Smooth muscle cell (in vitro differentiated cells): Measurements from ENCODE around the gene CDR2L. TPM values are rescaled to one million over a fixed set of nuclear protein-coding genes. Genes with fewer than 3 reads are reported as not detected.

ENCODE experiments used
- DNase-seq: peaks from one replicate; lab custom pipeline; 2025; ENCODE audit not compliant: unreplicated experiment; lab: John Stamatoyannopoulos, UW
- H2AFZ ChIP-seq: fragments of 200-600 bp; sonication (generic); 2 replicates; pipeline ENCODE4 v1.6.0; 2016; ENCODE audit warnings: antibody characterized with exemption, low read depth, mild to moderate bottlenecking
- H3F3A ChIP-seq: fragments of 200-600 bp; sonication (generic); 2 replicates; pipeline ENCODE4 v1.6.0; 2017; ENCODE audit warnings: antibody characterized with exemption, low read depth
- H3K27ac ChIP-seq: fragments of 200-600 bp; sonication (generic); 2 replicates; pipeline ENCODE4 v1.5.1; 2016; ENCODE audit warnings: low read depth, mild to moderate bottlenecking
- H3K27me3 ChIP-seq: fragments of 200-600 bp; sonication (generic); 2 replicates; pipeline ENCODE4 v1.6.1; 2016; ENCODE audit warnings: low read depth, mild to moderate bottlenecking
- H3K36me3 ChIP-seq: fragments of 200-600 bp; sonication (generic); 2 replicates; pipeline ENCODE4 v1.5.1; 2016; ENCODE audit warnings: low read depth
- H3K4me1 ChIP-seq: fragments of 200-600 bp; sonication (generic); 2 replicates; pipeline ENCODE4 v1.5.1; 2016; ENCODE audit warnings: low read depth
- H3K4me2 ChIP-seq: fragments of 200-600 bp; sonication (generic); 2 replicates; pipeline ENCODE4 v1.6.0; 2016; ENCODE audit warnings: mild to moderate bottlenecking
- H3K4me3 ChIP-seq: fragments of 200-600 bp; sonication (generic); 2 replicates; pipeline ENCODE4 v1.5.1; 2016; ENCODE audit warnings: mild to moderate bottlenecking
- H3K79me2 ChIP-seq: fragments of 200-600 bp; sonication (generic); 2 replicates; pipeline ENCODE4 v1.6.0; 2016; ENCODE audit warnings: low read depth, mild to moderate bottlenecking
- H3K9ac ChIP-seq: fragments of 200-600 bp; sonication (generic); 2 replicates; pipeline ENCODE4 v1.6.0; 2016; ENCODE audit warnings: low read depth
- H3K9me3 ChIP-seq: fragments of 200-600 bp; sonication (generic); replicated peaks from 2 replicates; pipeline ENCODE4 v1.5.1; 2016; ENCODE audit warnings: low read depth
- H4K20me1 ChIP-seq: fragments of 200-600 bp; sonication (generic); 2 replicates; pipeline ENCODE4 v1.6.0; 2016; ENCODE audit warnings: low read depth
- WGBS: methylation state at CpG from one replicate; pipeline ENCODE4 v1.1.7; 2016; ENCODE audit warnings: low lambda C conversion rate; 5-methylcytosine and 5-hydroxymethylcytosine counted together
- polyA plus RNA-seq: library from polyadenylated mRNA; unstranded; fragments of >200 nt; fragmentation: Nextera tagmentation; extraction: Ambion mirVana; gene quantifications from 2 replicates; pipeline ENCODE4 v1.2.1, GENCODE V29; 2016
- total RNA-seq: library from RNA; depleted of rRNA; stranded (reverse); fragments of >200 nt; gene quantifications from 2 replicates; pipeline ENCODE4 v1.2.3, GENCODE V29; 2014
- TF ChIP-seq, protein P1 (sequence below): fragments of 200-600 bp; sonication (generic); IDR thresholded peaks from 2 replicates; pipeline ENCODE4 v1.5.1; 2017; ENCODE audit warnings: borderline replicate concordance, mild to moderate bottlenecking, antibody characterized with exemption; ENCODE audit not compliant: insufficient read depth, poor library complexity, severe bottlenecking

Gene CDR2L
- total and polyA plus RNA-seq, 2 experiments from 2014 or later = 37.8 to 40.7 TPM

DNA sequence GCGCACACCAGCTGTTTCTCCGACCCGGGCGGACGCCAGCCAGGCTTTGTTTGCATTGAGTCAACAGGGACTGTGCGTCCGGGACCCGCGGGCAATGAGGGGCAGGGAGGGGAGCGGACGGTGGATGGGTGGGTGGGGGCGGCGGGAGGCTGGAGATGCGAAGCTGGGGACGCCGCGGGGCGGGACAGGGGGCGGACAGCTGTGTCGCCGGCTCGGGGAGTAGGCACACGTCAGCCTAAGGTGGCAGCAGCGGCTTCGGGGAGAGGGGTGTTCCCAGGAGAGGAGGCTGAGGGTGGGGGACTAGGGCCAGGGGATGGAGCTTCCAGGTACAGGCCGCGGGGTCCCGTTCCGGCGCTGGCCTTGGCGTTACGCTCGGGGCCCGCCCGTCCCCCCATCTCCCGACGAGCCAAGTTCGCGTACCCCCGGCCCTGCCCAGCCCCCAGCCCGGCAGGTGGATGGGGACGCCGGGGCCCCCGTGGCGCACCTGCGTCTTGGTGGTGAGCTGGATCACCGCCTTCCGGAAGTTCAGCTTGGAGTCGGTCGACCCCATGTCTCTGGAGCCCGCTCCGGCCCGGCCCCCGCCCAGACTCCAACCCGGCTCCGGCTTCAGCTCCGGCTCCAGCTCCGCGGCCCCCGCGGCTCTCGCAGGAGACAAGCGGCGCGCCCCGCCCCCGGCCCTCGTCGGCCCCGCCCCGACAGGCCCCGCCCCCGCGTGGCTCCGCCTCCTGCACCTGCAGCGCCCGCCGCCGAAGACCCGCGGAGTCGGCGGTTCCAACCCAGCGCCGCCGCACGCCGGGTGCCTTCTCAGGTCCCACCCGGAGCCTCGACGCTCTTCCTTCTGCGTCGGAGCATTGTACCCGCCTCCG is 15.1 kb upstream of the CDR2L start, which contains the start of gene HID1:
TSS of gene HID1 (minus strand) at position 653 of the 866 bp plus-strand sequence. CDS start at position 550, 103 bp downstream.
- no peak within 1 kb of the TSS for H3K27ac ChIP-seq

DNA sequence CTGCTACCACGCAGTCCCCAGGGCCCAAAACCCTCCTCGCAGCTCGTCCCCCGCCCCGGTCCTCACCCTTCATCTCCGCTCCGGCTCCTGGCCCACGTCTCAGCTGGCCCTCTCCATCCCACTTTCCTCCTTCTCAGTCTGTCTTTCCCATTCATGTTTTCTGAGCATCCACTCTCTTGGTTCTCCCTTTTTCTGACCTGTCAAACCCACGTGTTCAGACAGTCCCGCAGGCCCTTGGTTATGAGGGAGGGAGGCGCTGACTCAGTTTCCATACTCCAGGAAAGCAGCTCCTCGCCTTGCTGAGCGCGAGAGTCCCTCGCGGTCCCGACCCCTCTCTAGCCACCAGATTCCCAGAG is 14.5 kb upstream of the CDR2L start:
- Histone ChIP-seq H3K9me3 (no peaks in the 10 kb centered on the region), H4K20me1 (no peaks in the 10 kb centered on the region), H3K36me3 (no peaks in the 10 kb centered on the region), H3K27me3 (peaks cover 45% of the 10 kb centered on the region), H3F3A (no peaks in the 10 kb centered on the region), H3K4me2 (peak overlapping the region; percentile 93), H2AFZ (no peak overlapping the region), H3K4me1 (no peaks in the 10 kb centered on the region), H3K4me3 (peak overlapping the region; percentile 63), H3K79me2 (no peaks in the 10 kb centered on the region), H3K9ac (no peak overlapping the region), H3K27ac (no peak overlapping the region)
- DNase-seq = no peak
- 30% methylated on average over 15 of the region's 17 CpGs for WGBS
- TF ChIP-seq, protein P1, sequence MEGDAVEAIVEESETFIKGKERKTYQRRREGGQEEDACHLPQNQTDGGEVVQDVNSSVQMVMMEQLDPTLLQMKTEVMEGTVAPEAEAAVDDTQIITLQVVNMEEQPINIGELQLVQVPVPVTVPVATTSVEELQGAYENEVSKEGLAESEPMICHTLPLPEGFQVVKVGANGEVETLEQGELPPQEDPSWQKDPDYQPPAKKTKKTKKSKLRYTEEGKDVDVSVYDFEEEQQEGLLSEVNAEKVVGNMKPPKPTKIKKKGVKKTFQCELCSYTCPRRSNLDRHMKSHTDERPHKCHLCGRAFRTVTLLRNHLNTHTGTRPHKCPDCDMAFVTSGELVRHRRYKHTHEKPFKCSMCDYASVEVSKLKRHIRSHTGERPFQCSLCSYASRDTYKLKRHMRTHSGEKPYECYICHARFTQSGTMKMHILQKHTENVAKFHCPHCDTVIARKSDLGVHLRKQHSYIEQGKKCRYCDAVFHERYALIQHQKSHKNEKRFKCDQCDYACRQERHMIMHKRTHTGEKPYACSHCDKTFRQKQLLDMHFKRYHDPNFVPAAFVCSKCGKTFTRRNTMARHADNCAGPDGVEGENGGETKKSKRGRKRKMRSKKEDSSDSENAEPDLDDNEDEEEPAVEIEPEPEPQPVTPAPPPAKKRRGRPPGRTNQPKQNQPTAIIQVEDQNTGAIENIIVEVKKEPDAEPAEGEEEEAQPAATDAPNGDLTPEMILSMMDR = no peak

More for the DNA sequence above, 15.1 kb upstream of the CDR2L start, which contains the start of gene HID1:
- Histone ChIP-seq H3K79me2 (no peaks in the 10 kb centered on the region), H3K9ac (no peak within 1 kb of the TSS), H3K4me1 (no peaks in the 10 kb centered on the region), H3K9me3 (no peaks in the 10 kb centered on the region), H3K36me3 (no peaks in the 10 kb centered on the region), H3F3A (no peaks in the 10 kb centered on the region), H3K27me3 (peaks cover 45% of the 10 kb centered on the region), H4K20me1 (no peaks in the 10 kb centered on the region), H2AFZ (no peak within 1 kb of the TSS), H3K4me2 (peak within 1 kb of the TSS; percentile 93), H3K4me3 (peak within 1 kb of the TSS; percentile 63)
- WGBS = 1% methylated on average over 15 of the region's 95 CpGs
- no peak for DNase-seq
- TF ChIP-seq, protein P1 = no peak

DNA sequence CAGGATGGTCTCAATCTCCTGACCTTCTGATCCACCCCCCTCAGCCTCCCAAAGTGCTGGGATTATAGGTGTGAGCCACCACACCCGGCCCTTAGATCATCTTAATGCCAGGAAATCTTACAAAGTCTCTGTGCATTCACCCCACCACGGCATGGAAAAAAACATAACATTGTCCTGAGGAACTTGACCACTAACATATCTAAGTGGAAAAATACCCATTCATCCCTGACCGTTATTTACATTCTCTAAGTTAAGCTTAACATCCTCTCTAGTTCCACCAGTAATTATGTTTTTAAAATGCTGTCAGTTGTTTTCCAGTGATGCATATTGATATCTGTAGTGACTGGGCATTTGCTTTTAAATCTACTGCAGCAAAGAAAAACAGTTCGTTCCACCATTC is 11.5 kb upstream of the CDR2L start:
- no peaks in the 10 kb centered on the region for H4K20me1 ChIP-seq
- no peaks in the 10 kb centered on the region for H3K79me2 ChIP-seq
- no peaks in the 10 kb centered on the region for H3K4me1 ChIP-seq
- H3F3A ChIP-seq = no peaks in the 10 kb centered on the region
- no peak overlapping the region for H3K27ac ChIP-seq
- peaks cover 45% of the 10 kb centered on the region for H3K27me3 ChIP-seq
- no peaks in the 10 kb centered on the region for H3K9me3 ChIP-seq
- no peaks in the 10 kb centered on the region for H3K36me3 ChIP-seq
- H3K4me2 ChIP-seq = no peak overlapping the region
- H3K9ac ChIP-seq = no peak overlapping the region
- TF ChIP-seq, protein P1 = no peak
- H3K4me3 ChIP-seq = no peak overlapping the region
- no peak for DNase-seq
- H2AFZ ChIP-seq = no peak overlapping the region
- 73% methylated on average over 4 of the region's 4 CpGs for WGBS

DNA sequence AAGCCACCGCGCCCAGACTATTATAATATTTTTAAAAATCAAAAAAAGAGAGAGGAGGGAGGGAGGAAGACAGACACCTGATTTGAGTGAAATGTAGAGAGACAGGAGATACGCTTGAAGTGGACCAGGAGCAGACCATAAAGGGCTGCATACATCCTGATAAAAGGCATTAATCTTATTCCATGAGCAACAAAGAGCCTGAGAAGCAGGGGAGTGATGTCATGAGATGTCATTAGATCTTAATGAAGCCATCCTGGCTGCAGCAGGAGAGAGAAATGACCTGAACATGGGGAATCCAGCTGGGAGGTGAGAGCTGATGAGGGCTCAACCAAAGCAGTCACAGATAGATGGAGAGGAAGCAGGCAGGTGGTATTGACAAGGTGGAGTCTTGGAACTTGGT is 9.6 kb upstream of the CDR2L start:
- WGBS = 98% methylated on average over 3 of the region's 3 CpGs
- no peak overlapping the region for H3K27ac ChIP-seq
- H3K36me3 ChIP-seq = no peaks in the 10 kb centered on the region
- H3K4me1 ChIP-seq = peaks cover 6% of the 10 kb centered on the region
- H3K9me3 ChIP-seq = no peaks in the 10 kb centered on the region
- no peaks in the 10 kb centered on the region for H4K20me1 ChIP-seq
- no peak overlapping the region for H2AFZ ChIP-seq
- DNase-seq = no peak
- H3K4me2 ChIP-seq = no peak overlapping the region
- peaks cover 27% of the 10 kb centered on the region for H3K27me3 ChIP-seq
- TF ChIP-seq, protein P1 = no peak
- H3K79me2 ChIP-seq = no peaks in the 10 kb centered on the region
- H3K4me3 ChIP-seq = no peak overlapping the region
- H3K9ac ChIP-seq = no peak overlapping the region
- peaks cover 3% of the 10 kb centered on the region for H3F3A ChIP-seq
